ENCODE results near the gene TMEM219. TPM values are rescaled to one million over a fixed set of nuclear protein-coding genes. Genes with fewer than 3 reads are reported as not detected.

The TMEM219 gene, protein sequence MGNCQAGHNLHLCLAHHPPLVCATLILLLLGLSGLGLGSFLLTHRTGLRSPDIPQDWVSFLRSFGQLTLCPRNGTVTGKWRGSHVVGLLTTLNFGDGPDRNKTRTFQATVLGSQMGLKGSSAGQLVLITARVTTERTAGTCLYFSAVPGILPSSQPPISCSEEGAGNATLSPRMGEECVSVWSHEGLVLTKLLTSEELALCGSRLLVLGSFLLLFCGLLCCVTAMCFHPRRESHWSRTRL
- total RNA-seq (49.5 TPM), polyA plus RNA-seq (ENCODE audit: insufficient read depth in 1 of 8, insufficient read length in 8 of 8, low replicate concordance in 1 of 8) (10 to 100 TPM; 53.8 to 73.8 (median 62.0) TPM)
- long read RNA-seq, donor 1, transcript TMEM219-204 (5 exons, 1,292 nt), result major isoform, 6 of 14 reads
- long read RNA-seq, donor 1, partial matches to known transcripts, result 0 of 14 reads
- long read RNA-seq, donor 1, other reads (novel, unspliced or antisense), result 5 of 14 reads
- long read RNA-seq, donor 2, partial matches to known transcripts, result 0 of 2 reads
- long read RNA-seq, donor 2, other reads (novel, unspliced or antisense), result 0 of 2 reads
- long read RNA-seq, donor 3, transcript TMEM219-201 (6 exons, 999 nt), result minor isoform, 9 of 46 reads
- long read RNA-seq, donor 3, transcript TMEM219-204 (5 exons, 1,292 nt), result major isoform, 12 of 46 reads
- long read RNA-seq, donor 3, partial matches to known transcripts, result 0 of 46 reads
- long read RNA-seq, donor 3, other reads (novel, unspliced or antisense), result 24 of 46 reads
- long read RNA-seq, donor 4, transcript TMEM219-204 (5 exons, 1,292 nt), result major isoform, 12 of 38 reads
- long read RNA-seq, donor 4, transcript TMEM219-201 (6 exons, 999 nt), result major isoform, 12 of 38 reads
- long read RNA-seq, donor 4, partial matches to known transcripts, result 5 of 38 reads
- long read RNA-seq, donor 4, other reads (novel, unspliced or antisense), result 8 of 38 reads
- long read RNA-seq, donor 5, transcript TMEM219-204 (5 exons, 1,292 nt), result minor isoform, 24 of 83 reads
- long read RNA-seq, donor 5, transcript TMEM219-201 (6 exons, 999 nt), result major isoform, 25 of 83 reads
- long read RNA-seq, donor 5, partial matches to known transcripts, result 8 of 83 reads
- long read RNA-seq, donor 5, other reads (novel, unspliced or antisense), result 24 of 83 reads
- long read RNA-seq, donor 6, transcript TMEM219-204 (5 exons, 1,292 nt), result major isoform, 19 of 61 reads
- long read RNA-seq, donor 6, transcript TMEM219-201 (6 exons, 999 nt), result major isoform, 19 of 61 reads
- long read RNA-seq, donor 6, partial matches to known transcripts, result 0 of 61 reads
- long read RNA-seq, donor 6, other reads (novel, unspliced or antisense), result 22 of 61 reads
- long read RNA-seq, donor 7, transcript TMEM219-201 (6 exons, 999 nt), result minor isoform, 11 of 45 reads
- long read RNA-seq, donor 7, transcript TMEM219-204 (5 exons, 1,292 nt), result major isoform, 17 of 45 reads
- long read RNA-seq, donor 7, partial matches to known transcripts, result 6 of 45 reads
- long read RNA-seq, donor 7, other reads (novel, unspliced or antisense), result 9 of 45 reads
- long read RNA-seq, donor 8, transcript TMEM219-204 (5 exons, 1,292 nt), result minor isoform, 9 of 32 reads
- long read RNA-seq, donor 8, transcript TMEM219-201 (6 exons, 999 nt), result major isoform, 12 of 32 reads
- long read RNA-seq, donor 8, partial matches to known transcripts, result 0 of 32 reads
- long read RNA-seq, donor 8, other reads (novel, unspliced or antisense), result 9 of 32 reads
- long read RNA-seq, donor 9, transcript TMEM219-204 (5 exons, 1,292 nt), result major isoform, 9 of 22 reads
- long read RNA-seq, donor 9, transcript TMEM219-201 (6 exons, 999 nt), result minor isoform, 6 of 22 reads
- long read RNA-seq, donor 9, partial matches to known transcripts, result 0 of 22 reads
- long read RNA-seq, donor 9, other reads (novel, unspliced or antisense), result 7 of 22 reads
- long read RNA-seq, donor 10, transcript TMEM219-201 (6 exons, 999 nt), result minor isoform, 17 of 62 reads
- long read RNA-seq, donor 10, transcript TMEM219-204 (5 exons, 1,292 nt), result major isoform, 19 of 62 reads
- long read RNA-seq, donor 10, partial matches to known transcripts, result 0 of 62 reads
- long read RNA-seq, donor 10, other reads (novel, unspliced or antisense), result 25 of 62 reads
- long read RNA-seq, donor 11, transcript TMEM219-204 (5 exons, 1,292 nt), result major isoform, 12 of 30 reads
- long read RNA-seq, donor 11, transcript TMEM219-201 (6 exons, 999 nt), result minor isoform, 10 of 30 reads
- long read RNA-seq, donor 11, partial matches to known transcripts, result 0 of 30 reads
- long read RNA-seq, donor 11, other reads (novel, unspliced or antisense), result 8 of 30 reads

DNA sequence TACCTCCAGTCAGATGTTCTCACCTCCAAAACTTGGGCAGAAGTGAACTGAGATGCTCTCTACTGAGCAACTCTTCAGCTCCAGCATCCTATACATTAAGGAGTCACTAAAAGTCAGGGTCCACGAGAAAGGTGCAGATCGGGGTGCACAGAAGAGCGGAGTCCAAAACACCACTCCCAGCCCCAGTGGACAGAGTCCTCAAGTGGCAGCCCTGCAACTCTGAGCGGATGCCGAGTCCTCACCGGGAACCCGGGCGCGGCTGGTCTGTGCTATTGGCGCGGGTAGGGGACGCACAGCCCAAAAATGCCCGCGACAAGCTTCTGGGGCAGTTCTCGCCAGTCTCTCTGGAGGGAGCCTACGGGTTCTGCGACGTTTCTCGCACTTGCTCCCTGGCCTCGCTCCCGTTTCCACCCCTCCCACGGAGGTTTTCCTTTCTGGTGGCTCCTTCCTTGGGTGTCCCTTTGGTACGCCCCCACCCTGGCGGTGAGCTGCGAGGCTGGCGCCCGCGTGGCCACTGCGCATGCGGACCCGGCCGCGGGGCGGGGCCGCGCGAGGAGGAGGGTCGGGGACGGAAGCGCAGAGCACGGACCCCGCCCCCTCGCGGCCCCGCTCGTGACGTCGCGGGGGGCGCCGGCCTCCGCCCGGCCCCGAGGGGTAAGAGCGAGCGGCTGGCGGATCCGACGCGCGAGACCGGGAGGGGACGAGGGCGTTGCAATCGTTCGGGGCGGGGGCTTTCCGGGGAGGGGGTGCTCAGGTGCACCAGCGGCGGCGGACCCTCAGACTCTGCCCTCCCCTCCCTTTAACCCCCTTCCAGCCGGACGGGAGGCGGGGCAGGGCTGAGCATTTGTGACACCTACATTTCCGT lies at the start of gene TMEM219:
Gene TMEM219 (plus strand): TSS at position 601 of the 865 bp plus-strand sequence. CDS start 1,065 bp downstream, outside the sequence.
- H3K36me3 ChIP-seq (ENCODE audit: control insufficient read depth, insufficient read depth, low read length), result peaks cover 3% of the 10 kb centered on the region
- H3K27me3 ChIP-seq (ENCODE audit: control insufficient read depth, insufficient read depth, low read length), result no peaks in the 10 kb centered on the region
- H3K27ac ChIP-seq (ENCODE audit: low read length), result peak within 1 kb of the TSS; percentile 82
- H3K4me1 ChIP-seq (ENCODE audit: control insufficient read depth, insufficient read depth, low read length), result peaks cover 11% of the 10 kb centered on the region
- peak within 1 kb of the TSS; percentile 66 for H3K4me3 ChIP-seq (ENCODE audit: low read length)
- peak; percentile 96 for DNase-seq
- no peaks in the 10 kb centered on the region for H3K9me3 ChIP-seq (replicated peaks; ENCODE audit: control insufficient read depth, low read depth, low read length)
- WGBS (ENCODE audit: insufficient coverage), result 1% methylated on average over 56 of the region's 75 CpGs

DNA sequence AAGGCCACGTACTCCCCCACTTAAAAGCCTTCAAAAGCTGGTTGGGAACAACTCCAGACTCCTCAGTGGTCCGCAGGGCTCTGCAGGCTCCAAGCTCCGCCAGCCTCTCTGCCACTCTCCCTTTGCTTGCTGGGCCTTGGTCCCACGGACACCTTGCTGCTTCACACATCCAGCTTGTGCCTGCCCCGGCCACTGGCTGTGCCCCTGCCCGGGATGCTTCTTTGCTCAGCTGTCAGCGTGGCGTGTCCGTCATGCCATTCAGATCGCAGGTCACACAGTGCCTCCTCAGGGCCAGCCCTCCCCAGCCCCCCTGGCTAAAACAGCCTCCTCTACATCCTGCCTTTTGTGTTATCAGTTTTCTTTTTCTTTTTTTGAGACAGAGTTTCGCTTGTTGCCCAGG lies 49.8 kb upstream of the TMEM219 start:
- no peak overlapping the region for H3K4me3 ChIP-seq (ENCODE audit: low read length)
- WGBS (ENCODE audit: insufficient coverage), result 80% methylated on average over 9 of the region's 11 CpGs
- no peaks in the 10 kb centered on the region for H3K9me3 ChIP-seq (replicated peaks; ENCODE audit: control insufficient read depth, low read depth, low read length)
- no peak overlapping the region for H3K27ac ChIP-seq (ENCODE audit: low read length)
- no peaks in the 10 kb centered on the region for H3K4me1 ChIP-seq (ENCODE audit: control insufficient read depth, insufficient read depth, low read length)
- no peak for DNase-seq
- peaks cover 12% of the 10 kb centered on the region for H3K36me3 ChIP-seq (ENCODE audit: control insufficient read depth, insufficient read depth, low read length)
- no peaks in the 10 kb centered on the region for H3K27me3 ChIP-seq (ENCODE audit: control insufficient read depth, insufficient read depth, low read length)

DNA sequence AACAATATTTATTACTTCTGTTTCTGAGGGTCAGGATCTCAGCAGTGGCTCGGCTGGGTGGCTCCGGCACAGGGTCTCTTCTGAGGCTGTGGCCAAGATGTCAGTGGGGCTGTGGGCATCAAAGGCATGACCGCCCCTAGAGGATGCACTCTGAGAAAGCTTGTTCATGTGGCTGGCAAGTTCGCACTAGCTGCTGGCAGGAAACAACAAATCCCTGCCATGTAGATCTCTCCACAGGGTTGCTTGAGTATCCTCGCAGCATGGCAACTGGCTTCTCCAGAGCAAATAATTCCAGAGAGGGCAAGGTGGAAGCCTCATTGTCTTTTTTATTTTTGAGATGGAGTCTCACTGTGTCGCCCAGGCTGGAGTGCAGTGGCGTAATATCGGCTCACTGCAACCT lies 48.4 kb upstream of the TMEM219 start:
- no peak overlapping the region for H3K27ac ChIP-seq (ENCODE audit: low read length)
- no peaks in the 10 kb centered on the region for H3K9me3 ChIP-seq (replicated peaks; ENCODE audit: control insufficient read depth, low read depth, low read length)
- DNase-seq, result no peak
- no peaks in the 10 kb centered on the region for H3K4me1 ChIP-seq (ENCODE audit: control insufficient read depth, insufficient read depth, low read length)
- WGBS (ENCODE audit: insufficient coverage), result 93% methylated on average over 4 of the region's 8 CpGs
- no peak overlapping the region for H3K4me3 ChIP-seq (ENCODE audit: low read length)
- H3K27me3 ChIP-seq (ENCODE audit: control insufficient read depth, insufficient read depth, low read length), result no peaks in the 10 kb centered on the region
- peaks cover 13% of the 10 kb centered on the region for H3K36me3 ChIP-seq (ENCODE audit: control insufficient read depth, insufficient read depth, low read length)

DNA sequence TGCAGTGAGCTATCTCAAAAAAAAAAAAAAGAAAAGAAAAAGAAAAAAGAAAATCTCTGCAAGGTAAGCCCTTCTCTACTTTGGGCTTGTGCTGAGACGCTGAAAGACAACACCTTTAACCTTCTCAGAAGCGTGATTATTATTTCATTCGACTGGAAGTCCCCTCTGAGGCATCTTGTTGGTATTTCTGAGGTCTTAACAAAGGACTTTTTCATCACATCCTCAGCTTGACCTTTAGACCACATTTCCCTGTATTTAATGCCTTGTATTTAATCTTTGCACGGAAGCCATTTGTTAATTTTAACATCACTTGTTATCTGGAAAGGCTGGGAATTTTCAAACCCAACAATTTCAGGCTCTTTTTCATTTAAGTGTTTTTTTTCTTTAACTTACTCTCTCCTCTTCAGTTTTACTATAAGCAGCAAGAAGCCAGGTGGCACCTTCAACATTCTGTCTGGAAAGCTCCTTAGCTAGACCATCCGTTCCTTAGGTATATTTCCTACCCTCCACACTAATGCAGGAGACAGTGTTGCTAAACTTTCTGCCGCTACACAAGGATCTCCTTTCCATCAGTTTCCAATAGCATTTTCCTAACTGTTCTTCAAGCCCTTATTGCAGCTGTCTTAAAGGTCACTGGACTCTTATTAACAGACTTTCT lies 46.2 kb upstream of the TMEM219 start:
- H3K4me1 ChIP-seq (ENCODE audit: control insufficient read depth, insufficient read depth, low read length), result no peaks in the 10 kb centered on the region
- H3K9me3 ChIP-seq (replicated peaks; ENCODE audit: control insufficient read depth, low read depth, low read length), result no peaks in the 10 kb centered on the region
- no peak for DNase-seq
- no peak overlapping the region for H3K27ac ChIP-seq (ENCODE audit: low read length)
- 81% methylated on average over 2 of the region's 6 CpGs for WGBS (ENCODE audit: insufficient coverage)
- no peak overlapping the region for H3K4me3 ChIP-seq (ENCODE audit: low read length)
- H3K36me3 ChIP-seq (ENCODE audit: control insufficient read depth, insufficient read depth, low read length), result peaks cover 16% of the 10 kb centered on the region
- H3K27me3 ChIP-seq (ENCODE audit: control insufficient read depth, insufficient read depth, low read length), result no peaks in the 10 kb centered on the region

DNA sequence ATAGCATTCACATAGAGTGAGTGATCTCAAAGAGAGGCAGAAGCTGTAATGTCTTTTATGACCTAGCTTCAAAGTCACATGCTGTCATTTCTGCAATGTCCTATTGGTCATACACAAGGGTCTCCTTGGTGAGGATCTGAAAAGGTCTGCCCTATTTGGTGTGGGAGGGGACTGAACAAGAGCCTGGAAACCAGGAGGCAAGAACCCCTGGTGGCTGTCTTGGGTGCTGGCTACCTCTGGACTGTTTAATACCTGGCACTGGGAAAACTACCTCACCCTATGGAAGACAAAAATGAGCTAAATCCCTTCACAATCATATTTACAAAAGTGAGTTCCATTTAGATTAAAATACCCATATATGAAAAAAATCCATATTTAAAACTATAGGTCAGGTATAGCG lies 44.9 kb upstream of the TMEM219 start:
- no peak overlapping the region for H3K27ac ChIP-seq (ENCODE audit: low read length)
- H3K4me1 ChIP-seq (ENCODE audit: control insufficient read depth, insufficient read depth, low read length), result no peaks in the 10 kb centered on the region
- no peak overlapping the region for H3K4me3 ChIP-seq (ENCODE audit: low read length)
- no peak for DNase-seq
- H3K9me3 ChIP-seq (replicated peaks; ENCODE audit: control insufficient read depth, low read depth, low read length), result no peaks in the 10 kb centered on the region
- H3K36me3 ChIP-seq (ENCODE audit: control insufficient read depth, insufficient read depth, low read length), result peaks cover 22% of the 10 kb centered on the region
- 100% methylated on average over 1 of the region's 1 CpG for WGBS (ENCODE audit: insufficient coverage)
- H3K27me3 ChIP-seq (ENCODE audit: control insufficient read depth, insufficient read depth, low read length), result no peaks in the 10 kb centered on the region

DNA sequence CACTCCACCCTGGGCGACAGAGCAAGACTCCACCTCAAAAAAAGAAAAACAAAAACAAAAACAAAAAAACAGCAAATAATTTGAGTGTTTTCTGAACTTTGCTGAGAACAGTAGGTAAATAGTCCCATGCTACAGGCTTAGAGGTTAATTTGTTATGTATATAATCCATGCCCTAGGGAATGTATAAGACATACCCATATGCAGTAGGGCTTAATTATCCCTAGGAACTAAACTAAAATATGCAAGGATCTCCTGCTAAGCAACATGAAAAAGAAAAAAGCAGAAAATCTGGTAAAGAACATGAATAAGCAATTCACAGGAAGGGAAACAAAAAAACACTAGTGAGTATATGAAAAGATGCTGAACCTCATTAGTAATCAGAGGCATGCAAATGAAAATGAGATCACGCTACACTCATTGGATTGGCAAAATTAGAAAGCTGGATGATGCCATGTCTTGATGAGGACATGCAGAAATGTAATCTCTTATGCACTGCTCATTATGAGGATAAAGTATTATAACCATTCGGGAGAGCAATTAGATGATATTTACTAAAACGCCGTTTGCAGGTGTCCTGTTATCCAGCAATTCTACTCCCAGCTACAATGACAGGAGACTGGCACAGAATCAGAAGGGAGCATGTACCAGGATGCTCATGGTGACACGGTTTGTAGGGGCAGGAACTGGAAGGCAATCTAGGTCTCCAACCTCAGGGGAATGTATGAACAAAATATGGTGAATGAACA lies 41.4 kb upstream of the TMEM219 start:
- Histone ChIP-seq H3K4me3 (ENCODE audit: low read length) (no peak overlapping the region), H3K4me1 (ENCODE audit: control insufficient read depth, insufficient read depth, low read length) (peaks cover 8% of the 10 kb centered on the region), H3K27me3 (ENCODE audit: control insufficient read depth, insufficient read depth, low read length) (no peaks in the 10 kb centered on the region), H3K9me3 (replicated peaks; ENCODE audit: control insufficient read depth, low read depth, low read length) (no peaks in the 10 kb centered on the region), H3K36me3 (ENCODE audit: control insufficient read depth, insufficient read depth, low read length) (peaks cover 26% of the 10 kb centered on the region), H3K27ac (ENCODE audit: low read length) (no peak overlapping the region)
- 50% methylated on average over 1 of the region's 6 CpGs for WGBS (ENCODE audit: insufficient coverage)
- no peak for DNase-seq

DNA sequence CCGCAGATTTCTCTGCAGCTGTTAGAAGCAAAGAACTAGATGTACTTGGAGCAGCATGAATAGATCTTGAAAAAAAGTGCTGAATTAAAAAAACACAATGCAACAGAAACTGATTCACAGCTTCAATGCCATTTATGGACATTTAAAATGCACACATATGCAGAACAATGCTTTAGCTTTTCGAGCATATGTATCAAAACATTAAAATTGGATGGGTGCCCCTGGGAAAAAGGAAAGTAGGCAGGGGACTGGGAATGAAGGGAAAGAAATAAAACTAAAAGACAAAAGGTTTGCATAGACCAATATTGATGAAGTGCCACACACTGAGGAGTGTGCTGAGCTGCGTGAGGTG lies 40.9 kb upstream of the TMEM219 start:
- 77% methylated on average over 1 of the region's 3 CpGs for WGBS (ENCODE audit: insufficient coverage)
- no peaks in the 10 kb centered on the region for H3K9me3 ChIP-seq (replicated peaks; ENCODE audit: control insufficient read depth, low read depth, low read length)
- H3K4me3 ChIP-seq (ENCODE audit: low read length), result no peak overlapping the region
- peaks cover 26% of the 10 kb centered on the region for H3K36me3 ChIP-seq (ENCODE audit: control insufficient read depth, insufficient read depth, low read length)
- H3K27ac ChIP-seq (ENCODE audit: low read length), result no peak overlapping the region
- no peaks in the 10 kb centered on the region for H3K27me3 ChIP-seq (ENCODE audit: control insufficient read depth, insufficient read depth, low read length)
- H3K4me1 ChIP-seq (ENCODE audit: control insufficient read depth, insufficient read depth, low read length), result peaks cover 8% of the 10 kb centered on the region
- no peak for DNase-seq

Measured in muscle of leg (tissue), 16 donors.